Activated CD4-positive, alpha-beta T cell treated with anti-CD3 and anti-CD28 coated beads, Interleukin-2, Interleukin-6, amounts not matched to agents 100 ng/mL and 50 ng/mL, durations not matched to agents 16 hours and 8 hours (primary cell): ENCODE data around the gene FBXW12.

Source experiments
- DNase-seq: peaks from one replicate; pipeline ENCODE4 v3.0.0-alpha.2; 2020

FBXW12 gene

DNA sequence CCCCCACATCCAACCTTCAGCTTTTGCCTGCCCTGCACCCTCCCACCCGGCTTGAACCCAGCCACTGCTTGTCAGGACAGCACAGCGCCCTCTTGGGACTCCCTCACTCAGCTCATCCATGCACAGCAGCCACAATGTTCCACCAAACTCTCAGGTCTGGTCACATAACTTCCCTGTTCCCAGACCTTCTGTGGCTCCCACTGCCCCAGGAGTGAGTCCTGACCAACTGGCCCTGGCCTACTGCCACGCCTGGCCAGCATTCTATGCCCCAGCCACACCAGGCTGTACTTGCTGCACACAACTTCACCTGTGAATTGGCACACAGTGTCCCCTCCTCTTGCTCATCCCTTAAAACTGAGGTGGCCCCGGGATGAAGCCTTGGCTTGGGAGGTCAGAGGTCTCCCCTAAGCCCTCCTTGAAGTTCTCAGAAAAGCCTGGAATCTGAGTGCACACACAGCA lies 36.8 kb downstream of the FBXW12 start:
- no peak for DNase-seq

GRCh38 chr3:48409291-48410201 lies 37.5 kb downstream of the FBXW12 start:
- no peak for DNase-seq

DNA sequence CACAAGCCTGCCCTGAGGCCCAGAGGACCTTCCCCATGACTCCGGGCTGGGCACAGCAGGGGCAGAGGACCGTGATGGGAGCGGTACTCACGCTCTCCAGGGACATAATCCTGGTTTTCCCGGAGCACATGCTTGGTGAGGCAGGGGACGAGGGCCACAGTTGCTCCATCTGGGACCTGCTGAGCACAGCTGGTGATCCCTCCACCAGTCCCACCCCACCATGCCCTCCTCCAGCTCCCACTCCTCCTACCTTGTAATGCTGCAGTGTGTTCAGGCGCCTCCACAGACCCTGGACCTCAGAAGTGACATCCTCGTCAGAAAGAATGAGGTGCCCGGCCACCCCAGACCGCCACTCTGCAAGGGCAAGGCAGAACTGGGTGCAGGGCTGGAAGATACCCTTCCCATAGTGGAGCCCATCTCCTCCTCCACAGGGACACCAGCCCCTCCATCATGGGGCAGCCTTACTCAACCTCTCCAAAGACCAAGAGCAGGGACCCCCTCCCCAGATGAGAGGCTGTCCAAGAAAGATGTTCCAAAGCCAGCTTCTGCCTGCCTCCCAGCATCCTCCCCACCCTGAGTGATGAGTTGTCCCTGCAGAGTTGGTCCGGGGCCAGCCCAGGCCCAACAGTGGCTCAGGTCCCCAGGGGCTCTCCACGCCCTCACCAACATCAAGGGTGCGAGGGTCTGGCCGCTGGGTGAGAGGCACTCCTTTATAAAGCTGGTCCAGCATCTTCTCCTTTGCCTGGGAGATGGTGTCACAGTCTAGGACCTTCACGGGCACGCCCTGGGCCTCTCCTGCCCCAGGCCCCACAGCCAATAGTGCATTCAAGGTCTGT lies 38.4 kb downstream of the FBXW12 start:
- no peak for DNase-seq

- no peak for DNase-seq
Measured at GRCh38 chr3:48411041-48411588, 39.1 kb downstream of the FBXW12 start.

DNA sequence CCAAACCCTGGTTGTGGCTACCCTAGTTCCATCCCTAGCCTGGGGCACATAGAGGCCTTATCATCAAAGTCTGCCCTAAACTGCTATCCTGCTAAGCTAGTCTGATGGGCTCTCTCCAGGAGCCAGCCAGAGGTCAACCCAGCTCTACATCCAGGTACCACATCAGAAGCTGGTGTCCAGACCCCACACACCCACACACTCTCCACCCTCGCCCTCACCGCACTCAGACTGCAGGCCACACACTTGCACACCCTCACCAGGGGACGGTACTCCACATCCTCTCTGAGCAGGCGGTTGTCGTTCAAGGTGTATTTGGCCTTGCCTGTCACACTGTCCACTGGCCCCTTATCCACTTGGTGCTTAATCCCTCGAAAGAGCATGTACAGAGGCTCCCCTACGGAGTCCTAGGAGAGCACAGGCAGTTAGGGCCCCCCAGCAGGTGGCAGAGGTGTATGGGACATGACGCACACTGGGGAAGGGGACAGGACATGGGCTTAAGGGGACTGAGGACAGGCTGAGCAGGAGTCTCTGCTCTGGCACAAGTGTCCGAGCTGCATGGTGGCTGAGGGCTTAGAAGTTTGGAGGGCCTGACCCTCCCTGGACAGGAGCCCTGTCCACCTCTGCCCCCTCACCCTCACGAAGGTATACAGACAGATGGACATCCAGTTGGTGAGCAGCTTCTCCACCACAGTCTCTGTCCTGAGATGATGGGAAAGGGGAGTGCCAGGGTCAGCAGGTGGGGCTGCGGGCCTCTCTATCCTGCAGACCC lies 39.8 kb downstream of the FBXW12 start:
- DNase-seq = no peak

GRCh38 chr3:48412375-48413001 lies 40.5 kb downstream of the FBXW12 start:
- no peak for DNase-seq

DNA sequence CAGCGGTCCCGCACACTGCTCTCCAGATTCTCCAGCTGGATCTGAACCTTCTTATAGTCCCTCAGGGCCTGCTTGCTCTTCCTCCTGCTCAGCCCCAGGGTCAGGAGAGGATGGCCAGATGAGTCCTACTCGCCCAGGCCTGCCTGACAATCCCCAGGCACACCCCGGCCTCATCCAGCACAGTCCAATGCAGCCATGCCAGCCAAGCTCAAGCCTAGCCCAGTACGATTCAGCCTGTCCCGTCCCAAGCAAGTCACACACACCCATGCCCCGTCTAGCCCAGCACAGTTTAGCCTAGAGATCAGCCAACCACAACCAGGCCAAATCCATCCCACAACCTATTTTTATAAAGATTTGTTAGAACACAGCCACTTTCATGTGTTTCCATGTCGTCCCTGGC lies 41.1 kb downstream of the FBXW12 start:
- no peak for DNase-seq

- DNase-seq = no peak
Measured at GRCh38 chr3:48413611-48414010, 41.6 kb downstream of the FBXW12 start.

- DNase-seq = no peak
Measured at GRCh38 chr3:48414376-48415250, 42.6 kb downstream of the FBXW12 start.

DNA sequence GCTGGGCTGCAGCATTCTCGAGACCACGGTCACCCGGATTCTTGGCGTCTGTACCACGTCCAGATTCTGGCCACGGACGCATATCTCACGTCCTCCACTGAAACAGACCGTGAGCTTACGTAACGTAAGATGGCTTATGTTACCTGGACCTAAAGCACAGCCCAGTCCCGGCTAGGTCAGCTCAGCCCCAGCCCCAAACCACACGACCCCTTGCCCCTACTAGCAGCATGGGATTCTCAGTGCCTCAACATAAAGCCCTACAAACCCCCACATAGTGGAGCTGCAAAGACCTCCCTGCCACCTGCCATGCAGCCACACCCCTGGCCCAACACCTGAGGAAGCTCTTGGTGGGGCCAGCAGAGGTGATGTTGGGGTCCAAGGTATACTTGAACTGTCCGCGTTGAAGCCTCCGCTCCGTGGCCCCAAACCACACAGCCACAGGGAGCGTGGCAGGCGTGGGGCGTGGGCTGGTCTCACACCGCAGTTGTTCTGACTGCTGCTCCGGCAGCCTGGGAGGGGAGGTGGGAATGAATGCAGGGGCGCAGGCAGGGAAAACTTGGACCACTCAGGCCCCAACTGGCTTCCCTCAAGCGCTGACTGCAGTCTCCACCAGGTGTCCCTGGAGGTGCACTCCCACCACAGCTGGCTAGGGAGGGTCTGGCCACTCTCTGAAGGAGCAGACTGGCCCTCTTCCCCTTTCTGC lies 43.4 kb downstream of the FBXW12 start:
- no peak for DNase-seq

GRCh38 chr3:48416091-48416505 lies 44.1 kb downstream of the FBXW12 start:
- DNase-seq = no peak

- DNase-seq = no peak
Measured at GRCh38 chr3:48416546-48416945, 44.5 kb downstream of the FBXW12 start.

DNA sequence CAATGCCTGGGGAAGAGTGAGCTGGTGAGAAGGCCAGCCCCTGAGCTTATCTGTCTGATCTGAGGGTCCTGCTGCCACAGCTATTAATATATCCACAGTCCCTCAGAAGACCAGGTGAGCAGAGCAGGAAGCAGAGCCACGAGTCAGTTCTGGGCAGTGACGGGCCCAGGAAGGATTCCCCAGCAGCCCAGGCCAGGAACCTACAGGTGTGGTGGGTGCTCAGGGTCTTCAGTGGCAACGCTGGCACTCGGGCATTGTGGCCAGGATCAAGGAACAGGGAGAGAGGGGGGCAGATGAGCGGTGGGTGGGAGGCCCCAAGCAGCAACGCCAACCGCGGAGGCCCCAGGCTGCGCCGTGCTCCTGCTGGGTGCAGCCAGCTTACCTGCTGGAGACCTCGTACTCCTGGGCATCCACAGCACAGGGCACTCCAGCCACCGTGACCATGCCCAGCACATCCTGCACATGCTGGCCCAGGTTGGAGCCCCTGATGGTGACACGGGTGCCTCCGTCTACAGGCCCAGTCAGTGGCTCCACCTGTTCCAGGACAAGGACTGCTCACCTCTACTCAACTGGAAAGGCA lies 45.6 kb downstream of the FBXW12 start:
- no peak for DNase-seq

- DNase-seq = no peak
Measured at GRCh38 chr3:48418140-48418539, 46.1 kb downstream of the FBXW12 start.

GRCh38 chr3:48418651-48419050 lies 46.6 kb downstream of the FBXW12 start:
- DNase-seq = no peak

GRCh38 chr3:48419149-48419548 lies 47.1 kb downstream of the FBXW12 start:
- DNase-seq = no peak

DNA sequence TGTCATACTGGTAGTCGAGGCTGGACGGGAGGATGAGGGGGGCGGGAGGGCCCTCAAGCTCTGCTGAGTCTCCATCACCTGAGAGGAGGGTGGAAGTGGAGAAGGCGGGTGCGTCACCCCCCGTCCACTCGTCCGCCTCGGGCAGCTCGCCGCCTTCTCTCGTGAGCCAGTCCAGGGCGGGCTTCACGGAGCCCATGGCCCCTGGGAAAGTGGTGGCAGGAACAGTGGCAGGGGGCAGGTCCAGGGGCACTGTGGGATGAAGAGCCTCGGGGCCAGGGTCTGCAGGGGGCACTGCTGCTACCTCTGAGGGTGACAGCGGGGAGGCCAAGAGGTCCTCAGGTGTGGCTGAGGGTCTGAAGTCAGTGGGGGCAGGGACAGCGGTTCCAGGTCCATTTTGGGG lies 47.6 kb downstream of the FBXW12 start:
- no peak for DNase-seq

- no peak for DNase-seq
Measured at GRCh38 chr3:48420561-48420960, 48.5 kb downstream of the FBXW12 start.

GRCh38 chr3:48422272-48422671 lies 50.3 kb downstream of the FBXW12 start:
- no peak for DNase-seq

- DNase-seq = no peak
Measured at GRCh38 chr3:48422681-48423080, 50.7 kb downstream of the FBXW12 start.
